ENCODE data around the gene FBXO3. TPM values are rescaled to one million over a fixed set of nuclear protein-coding genes. Genes with fewer than 3 reads are reported as not detected.
A peak's percentile ranks its signal among the peaks of the same experiment; 100 is the strongest.

FBXO3 gene
- total RNA-seq, 1 experiment from 2014 or later: 18.9 TPM

DNA sequence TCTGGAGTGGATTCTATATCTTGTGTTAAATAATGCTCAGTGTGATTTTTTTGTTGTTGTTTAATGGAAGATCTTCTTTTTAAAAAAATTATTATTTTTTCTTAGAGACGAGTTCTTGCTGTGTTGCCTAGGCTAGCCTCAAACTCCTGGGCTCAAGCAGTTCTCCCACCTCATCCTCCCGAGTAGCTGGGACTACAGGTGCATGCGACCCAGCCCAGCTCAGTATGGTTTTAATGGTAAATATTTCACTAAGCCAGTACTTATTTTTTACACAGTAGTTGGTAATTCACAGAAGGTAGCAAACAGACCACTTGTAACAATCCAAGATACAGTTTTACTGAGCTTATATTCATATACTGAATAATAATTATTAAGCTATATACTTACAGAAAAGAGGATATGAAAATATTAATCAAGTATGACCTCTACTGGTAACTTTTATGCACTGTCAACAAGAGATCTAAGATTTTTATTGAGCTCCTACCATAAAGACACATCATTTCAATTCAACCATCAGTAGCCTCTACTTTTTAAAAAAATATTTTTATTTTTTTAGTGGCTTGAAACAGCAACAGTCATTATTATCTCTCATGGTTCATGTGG is 32.0 kb downstream of the FBXO3 start:
- H2AFZ ChIP-seq (ENCODE audit: low read length): no peak overlapping the region
- Mint-ChIP-seq H3K36me3 (ENCODE audit: insufficient read depth in 1 of 3, low read depth in 3 of 3) (no peaks in the 10 kb centered on the region), H3K4me1 (no peaks in the 10 kb centered on the region), H3K4me3 (no peak overlapping the region), H3K27ac (no peak overlapping the region), H3K27me3 (ENCODE audit: low read depth) (no peaks in the 10 kb centered on the region), H3K9me3 (no peaks in the 10 kb centered on the region; a peak in 1 of 5 replicates)
- H3K4me2 ChIP-seq (ENCODE audit: insufficient read depth, insufficient read length, low read length): no peak overlapping the region
- H3K23me2 ChIP-seq (ENCODE audit: insufficient read length, low read depth, low read length, poor library complexity, severe bottlenecking): no peaks in the 10 kb centered on the region
- WGBS (ENCODE audit: extremely low coverage, insufficient read length, low lambda C conversion rate): no CpG with 5 or more reads among the region's 3 CpGs
- H2BK5ac ChIP-seq (ENCODE audit: insufficient read length, low read length): no peak overlapping the region
- no peaks in the 10 kb centered on the region for H4K20me1 ChIP-seq (ENCODE audit: control insufficient read depth, insufficient read depth, insufficient read length)
- no peak overlapping the region for H3K23ac ChIP-seq (ENCODE audit: insufficient read length, low read depth, low read length)
- H3K14ac ChIP-seq (ENCODE audit: insufficient read depth, low read length): no peak overlapping the region
- no peak overlapping the region for H3K56ac ChIP-seq (ENCODE audit: insufficient read length, low read depth, low read length)
- no peak for DNase-seq
- H4K91ac ChIP-seq (ENCODE audit: insufficient read length, low read depth, low read length): no peak overlapping the region
- H4K5ac ChIP-seq (ENCODE audit: insufficient read length, low read depth, low read length): no peak overlapping the region
- no peak overlapping the region for H3T11ph ChIP-seq (ENCODE audit: low read length)
- H2BK12ac ChIP-seq (ENCODE audit: insufficient read length, low read depth, low read length): no peak overlapping the region
- TF ChIP-seq CTCF (conservative IDR thresholded peaks at IDR 0.05): peak; percentile 45; the same call in 2 of the 3 replicates
- H3K9ac ChIP-seq (ENCODE audit: extremely low read depth, insufficient read length, low read length): no peak overlapping the region
- H2BK120ac ChIP-seq (ENCODE audit: low read depth, low read length, poor library complexity, severe bottlenecking): no peak overlapping the region
- H2AK5ac ChIP-seq (ENCODE audit: insufficient read length, low read length): no peak overlapping the region
- no peak overlapping the region for H3K18ac ChIP-seq (ENCODE audit: insufficient read length, low read depth, low read length)
- H3K79me2 ChIP-seq (ENCODE audit: insufficient read depth, low read length): no peaks in the 10 kb centered on the region
- H2BK15ac ChIP-seq (ENCODE audit: low read depth, low read length): no peak overlapping the region
- no peak overlapping the region for H2BK20ac ChIP-seq (ENCODE audit: low read depth, low read length, poor library complexity, severe bottlenecking)
- H3K4ac ChIP-seq (ENCODE audit: low read depth, low read length): no peak overlapping the region
- H3K4me1 ChIP-seq (ENCODE audit: insufficient read depth, low read length): no peaks in the 10 kb centered on the region
- H3K79me1 ChIP-seq (ENCODE audit: insufficient read depth, low read depth, low read length, poor library complexity, severe bottlenecking): no peaks in the 10 kb centered on the region
- H4K8ac ChIP-seq (replicated peaks; ENCODE audit: insufficient read length, low read depth, low read length): no peak overlapping the region
- no peaks in the 10 kb centered on the region for H3K9me3 ChIP-seq (ENCODE audit: control insufficient read depth, low read depth, low read length)
- H3K27ac ChIP-seq (ENCODE audit: insufficient read length, low read depth, low read length): no peak overlapping the region
- H3K27me3 ChIP-seq (ENCODE audit: insufficient read depth, low read length): no peaks in the 10 kb centered on the region

Measured in H9 (cell line).